Endothelial cell of umbilical vein (primary cell): ENCODE results near the gene CAT.

Source experiments
- EZH2 ChIP-seq: IDR thresholded peaks from 2 replicates; pipeline ENCODE4 v1.6.1; 2012; ENCODE audit warnings: borderline replicate concordance, low read depth, mild to moderate bottlenecking, moderate library complexity, low read length, inconsistent platforms; ENCODE audit not compliant: severe bottlenecking
- TF ChIP-seq, protein P1 (sequence below), 2 donors: IDR thresholded peaks; 1 replicate in 1 of 2; 2 replicates in 1 of 2; pipeline ENCODE4 v1.5.1; 2011; ENCODE audit warnings: low read length in 2 of 2, mild to moderate bottlenecking in 2 of 2, moderate library complexity in 2 of 2, control low read depth in 1 of 2, inconsistent platforms in 1 of 2, low read depth in 1 of 2; ENCODE audit not compliant: insufficient read depth in 1 of 2; ENCODE audit errors: extremely low read depth in 1 of 2

DNA sequence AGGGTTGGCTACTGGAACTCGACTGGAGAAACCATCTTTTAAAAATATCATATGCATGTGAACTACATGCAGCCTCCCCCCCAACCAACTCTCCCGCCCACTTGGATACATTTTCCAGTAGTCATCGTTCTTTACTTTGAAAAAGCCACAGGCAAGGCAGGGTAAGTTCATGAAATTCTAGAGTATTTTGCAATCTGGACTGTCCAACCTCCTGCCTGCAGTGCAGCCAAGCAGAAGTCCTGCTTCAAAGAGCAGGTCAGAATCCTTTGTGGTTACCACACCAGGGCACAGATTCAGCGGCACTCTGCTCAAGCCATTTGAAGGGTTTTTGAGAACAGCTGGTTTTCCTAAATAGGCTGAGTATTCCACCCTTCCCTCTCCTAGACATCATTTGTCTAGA lies 62.8 kb downstream of the CAT start:
- TF ChIP-seq, protein P1, sequence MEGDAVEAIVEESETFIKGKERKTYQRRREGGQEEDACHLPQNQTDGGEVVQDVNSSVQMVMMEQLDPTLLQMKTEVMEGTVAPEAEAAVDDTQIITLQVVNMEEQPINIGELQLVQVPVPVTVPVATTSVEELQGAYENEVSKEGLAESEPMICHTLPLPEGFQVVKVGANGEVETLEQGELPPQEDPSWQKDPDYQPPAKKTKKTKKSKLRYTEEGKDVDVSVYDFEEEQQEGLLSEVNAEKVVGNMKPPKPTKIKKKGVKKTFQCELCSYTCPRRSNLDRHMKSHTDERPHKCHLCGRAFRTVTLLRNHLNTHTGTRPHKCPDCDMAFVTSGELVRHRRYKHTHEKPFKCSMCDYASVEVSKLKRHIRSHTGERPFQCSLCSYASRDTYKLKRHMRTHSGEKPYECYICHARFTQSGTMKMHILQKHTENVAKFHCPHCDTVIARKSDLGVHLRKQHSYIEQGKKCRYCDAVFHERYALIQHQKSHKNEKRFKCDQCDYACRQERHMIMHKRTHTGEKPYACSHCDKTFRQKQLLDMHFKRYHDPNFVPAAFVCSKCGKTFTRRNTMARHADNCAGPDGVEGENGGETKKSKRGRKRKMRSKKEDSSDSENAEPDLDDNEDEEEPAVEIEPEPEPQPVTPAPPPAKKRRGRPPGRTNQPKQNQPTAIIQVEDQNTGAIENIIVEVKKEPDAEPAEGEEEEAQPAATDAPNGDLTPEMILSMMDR (IDR thresholded peaks at IDR 0.05; ENCODE audit: extremely low read depth in 1 of 2, insufficient read depth in 1 of 2, low read depth in 1 of 2, low read length in 2 of 2) = no peak
- TF ChIP-seq EZH2 = no peak
